K562 (cell line): Measurements from ENCODE around the gene APOO. TPM values are rescaled to one million over a fixed set of nuclear protein-coding genes. Genes with fewer than 3 reads are reported as not detected.
A peak's percentile ranks its signal among the peaks of the same experiment; 100 is the strongest.

Source experiments
- ASH1L ChIP-seq: fragments of 450-650 bp; IDR thresholded peaks from 2 replicates; pipeline ENCODE4 v1.6.1; 2018; ENCODE audit warnings: borderline replicate concordance, mild to moderate bottlenecking, low read depth; ENCODE audit not compliant: partially characterized antibody
- E2F8 ChIP-seq: fragments of 450-650 bp; IDR thresholded peaks from 2 replicates; pipeline ENCODE4 v1.7.1; 2018; ENCODE audit warnings: mild to moderate bottlenecking, low read depth; ENCODE audit not compliant: partially characterized antibody
- HDAC6 ChIP-seq: IDR thresholded peaks from 2 replicates; pipeline ENCODE4 v1.6.1; 2012; ENCODE audit warnings: low read depth, mild to moderate bottlenecking, control low read depth, inconsistent platforms, low read length, moderate library complexity
- HDGF ChIP-seq: fragments of 450-650 bp; IDR thresholded peaks from 2 replicates; pipeline ENCODE4 v1.6.1; 2016
- IFI16 ChIP-seq: fragments of 250-450 bp; sonication (Bioruptor Pico); IDR thresholded peaks from 2 replicates; pipeline ENCODE4 v2.1.2; 2022; ENCODE audit warnings: mild to moderate bottlenecking, inconsistent platforms
- MAZ ChIP-seq, 2 experiments: fragments of 450-650 bp in 1 of 2; sonication (generic) in 1 of 2; formaldehyde crosslinking; IDR thresholded peaks in 1 of 2; conservative IDR thresholded peaks in 1 of 2; 2 replicates each; pipeline versions ENCODE4 v1.4.0 to v1.5.0; 2020; ENCODE audit warnings: mild to moderate bottlenecking in 1 of 2, missing genetic modification reagents in 1 of 2
- NR0B1 ChIP-seq: fragments of 450-650 bp; IDR thresholded peaks from one replicate; pipeline ENCODE4 v1.6.1; 2018; ENCODE audit warnings: mild to moderate bottlenecking, moderate library complexity; ENCODE audit not compliant: partially characterized antibody
- RBM34 ChIP-seq: fragments of 200-400 bp; formaldehyde crosslinking; IDR thresholded peaks from 2 replicates; pipeline ENCODE4 v1.6.1; 2018; ENCODE audit warnings: low read length, borderline replicate concordance; ENCODE audit not compliant: insufficient read depth
- SMAD4 ChIP-seq: fragments of 250-450 bp; sonication (Bioruptor Pico); conservative IDR thresholded peaks from 2 replicates; pipeline ENCODE4 v1.8.0; 2021; ENCODE audit warnings: inconsistent platforms, mild to moderate bottlenecking, moderate library complexity
- SMARCB1 ChIP-seq: IDR thresholded peaks from 2 replicates; pipeline ENCODE4 v1.6.1; 2011; ENCODE audit warnings: improper control_type of control experiment, low read depth; ENCODE audit not compliant: insufficient read length
- SMARCC2 ChIP-seq: fragments of 450-650 bp; IDR thresholded peaks from 2 replicates; pipeline ENCODE4 v1.6.1; 2017; ENCODE audit warnings: antibody characterized with exemption, moderate library complexity, mild to moderate bottlenecking, low read depth
- U2AF2 ChIP-seq: fragments of 200-400 bp; formaldehyde crosslinking; optimal IDR thresholded peaks from 2 replicates; pipeline ENCODE3; 2017; ENCODE audit warnings: low read depth, mild to moderate bottlenecking, low read length
- ZNF592 ChIP-seq: fragments of 450-650 bp; IDR thresholded peaks from 2 replicates; pipeline ENCODE4 v1.6.1; 2017; ENCODE audit warnings: antibody characterized with exemption, mild to moderate bottlenecking
- polyA plus RNA-seq, 8 experiments: library from polyadenylated mRNA; depleted of rRNA in 4 of 8; stranded (reverse) in 5 of 8; unstranded in 3 of 8; fragments of >200 nt; fragmentation: Nextera tagmentation in 2 of 8; fragmentation: Illumina TruSeq in 1 of 8; extraction: Ambion mirVana in 2 of 8; extraction: Trizol in 1 of 8; gene quantifications; 2 replicates each; pipeline versions ENCODE4 v1.2.1 to v1.2.3, GENCODE V29; 2011 to 2014; ENCODE audit warnings: inconsistent platforms in 1 of 8, missing spikeins in 1 of 8
- total RNA-seq, 7 experiments: library from RNA; depleted of rRNA in 6 of 7; stranded (reverse); fragments of >200 nt in 6 of 7; fragmentation: Illumina TruSeq in 2 of 7; extraction: Trizol in 2 of 7; gene quantifications; 2 replicates each; pipeline versions ENCODE4 v1.2.1 to v1.2.3, GENCODE V29; 2011 to 2021; ENCODE audit warnings: low replicate concordance in 1 of 7

APOO gene
- total and polyA plus RNA-seq, 9 of the 15 experiments (the other 6 are each of a cell fraction or from before 2014, with no cell fraction given), result 37.3 to 76.4 (median 60.8) TPM

GRCh38 chrX:23883737-23884354 is 23.9 kb downstream of the APOO start (continued):
- TF ChIP-seq E2F8 (no peak), MAZ (CRISPR knock-in tag; conservative IDR thresholded peaks at IDR 0.05 in 1 of 2, IDR thresholded peaks at IDR 0.05 in 1 of 2) (no peak), HDAC6 (no peak), NR0B1 (no peak), U2AF2 (no peak), ASH1L (no peak), IFI16 (CRISPR knock-in tag) (no peak), RBM34 (no peak), SMAD4 (no peak; the same call in 1 of the 2 replicates), SMARCC2 (no peak), ZNF592 (peak; percentile 88), SMARCB1 (no peak), HDGF (0 out of 2 replicates have a peak, but pooled peaks have one; percentile 22)
